ENCODE results near the gene KATNIP.

DNA sequence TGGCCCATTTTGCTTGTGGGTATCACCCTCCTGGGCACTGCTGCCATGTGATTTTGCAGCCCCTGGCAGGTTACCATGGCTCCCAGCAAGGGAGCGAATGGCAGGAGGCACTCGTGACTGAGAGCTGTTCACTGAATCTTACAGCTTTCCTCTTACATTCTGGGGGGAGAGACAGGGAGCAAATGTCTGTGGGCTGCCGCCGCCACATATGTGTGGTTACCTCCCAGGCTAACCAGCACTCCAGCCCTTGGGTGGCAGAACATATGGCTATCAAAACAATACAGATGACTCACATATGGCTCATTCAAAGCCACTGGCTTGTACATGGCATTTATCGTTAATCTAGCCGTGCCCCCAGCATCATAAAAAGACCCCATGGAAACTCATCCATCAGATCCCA lies 20.0 kb upstream of the KATNIP start:
- TF ChIP-seq, protein P1, sequence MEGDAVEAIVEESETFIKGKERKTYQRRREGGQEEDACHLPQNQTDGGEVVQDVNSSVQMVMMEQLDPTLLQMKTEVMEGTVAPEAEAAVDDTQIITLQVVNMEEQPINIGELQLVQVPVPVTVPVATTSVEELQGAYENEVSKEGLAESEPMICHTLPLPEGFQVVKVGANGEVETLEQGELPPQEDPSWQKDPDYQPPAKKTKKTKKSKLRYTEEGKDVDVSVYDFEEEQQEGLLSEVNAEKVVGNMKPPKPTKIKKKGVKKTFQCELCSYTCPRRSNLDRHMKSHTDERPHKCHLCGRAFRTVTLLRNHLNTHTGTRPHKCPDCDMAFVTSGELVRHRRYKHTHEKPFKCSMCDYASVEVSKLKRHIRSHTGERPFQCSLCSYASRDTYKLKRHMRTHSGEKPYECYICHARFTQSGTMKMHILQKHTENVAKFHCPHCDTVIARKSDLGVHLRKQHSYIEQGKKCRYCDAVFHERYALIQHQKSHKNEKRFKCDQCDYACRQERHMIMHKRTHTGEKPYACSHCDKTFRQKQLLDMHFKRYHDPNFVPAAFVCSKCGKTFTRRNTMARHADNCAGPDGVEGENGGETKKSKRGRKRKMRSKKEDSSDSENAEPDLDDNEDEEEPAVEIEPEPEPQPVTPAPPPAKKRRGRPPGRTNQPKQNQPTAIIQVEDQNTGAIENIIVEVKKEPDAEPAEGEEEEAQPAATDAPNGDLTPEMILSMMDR (IDR thresholded peaks at IDR 0.05): no peak
- TF ChIP-seq POLR2A (IDR thresholded peaks at IDR 0.05): no peak

All from heart left ventricle (tissue), 13 donors.